Loucy (cell line): ENCODE measurements around the gene RAD23A.
"Not testable (repeated sequence)": the region's sequence is repeated elsewhere in the genome, so short reads cannot be mapped to it uniquely, and the experiment has no call there.

Experiments
- H2AFZ ChIP-seq: fragments of 200-600 bp; sonication (generic); 2 replicates; pipeline ENCODE4 v1.6.0; 2016; ENCODE audit warnings: antibody characterized with exemption, mild to moderate bottlenecking, low read length, moderate library complexity
- H3F3A ChIP-seq: fragments of 200-600 bp; 2 replicates; pipeline ENCODE4 v1.6.0; 2016; ENCODE audit warnings: antibody characterized with exemption, low read depth, mild to moderate bottlenecking
- H3K27me3 ChIP-seq: fragments of 200-600 bp; sonication (generic); 2 replicates; pipeline ENCODE4 v1.6.1; 2014; ENCODE audit warnings: low read length, mild to moderate bottlenecking; ENCODE audit not compliant: insufficient read depth, poor library complexity, severe bottlenecking
- H3K36me3 ChIP-seq: fragments of 200-600 bp; sonication (generic); 2 replicates; pipeline ENCODE4 v1.6.1; 2016; ENCODE audit warnings: low read length; ENCODE audit not compliant: insufficient read depth
- H3K4me1 ChIP-seq: fragments of 200-600 bp; sonication (generic); 2 replicates; pipeline ENCODE4 v1.5.1; 2014; ENCODE audit warnings: low read length, mild to moderate bottlenecking; ENCODE audit not compliant: insufficient read depth, poor library complexity, severe bottlenecking
- H3K4me2 ChIP-seq: fragments of 200-600 bp; sonication (generic); 2 replicates; pipeline ENCODE4 v1.6.0; 2014; ENCODE audit warnings: antibody characterized with exemption, low read length, low read depth, mild to moderate bottlenecking; ENCODE audit not compliant: poor library complexity, severe bottlenecking
- H3K4me3 ChIP-seq: fragments of 200-600 bp; sonication (generic); 2 replicates; pipeline ENCODE4 v1.5.1; 2014; ENCODE audit warnings: low read length, mild to moderate bottlenecking, mixed read lengths; ENCODE audit not compliant: poor library complexity, severe bottlenecking
- H3K79me2 ChIP-seq: fragments of 200-600 bp; sonication (generic); 2 replicates; pipeline ENCODE4 v1.6.1; 2014; ENCODE audit warnings: low read length; ENCODE audit not compliant: insufficient read depth
- H3K9ac ChIP-seq: fragments of 200-600 bp; sonication (generic); 2 replicates; pipeline ENCODE4 v1.6.0; 2014; ENCODE audit warnings: mild to moderate bottlenecking, low read depth, low read length, moderate library complexity; ENCODE audit not compliant: poor library complexity, severe bottlenecking
- H3K9me2 ChIP-seq: fragments of 200-600 bp; sonication (generic); replicated peaks from 2 replicates; pipeline ENCODE4 v1.6.1; 2016; ENCODE audit warnings: low read depth, low read length, mixed read lengths
- H3K9me3 ChIP-seq: fragments of 200-600 bp; sonication (generic); 2 replicates; pipeline ENCODE4 v1.6.1; 2014; ENCODE audit warnings: mild to moderate bottlenecking, antibody characterized with exemption, low read length, low read depth; ENCODE audit not compliant: insufficient read depth
- H4K20me1 ChIP-seq: fragments of 200-600 bp; sonication (generic); 2 replicates; pipeline ENCODE4 v1.6.0; 2014; ENCODE audit warnings: antibody characterized with exemption, low read length, mild to moderate bottlenecking; ENCODE audit not compliant: insufficient read depth, poor library complexity, severe bottlenecking
- CTCF ChIP-seq: fragments of 200-600 bp; sonication (generic); conservative IDR thresholded peaks from 2 replicates; pipeline ENCODE4 v1.5.1; 2014; ENCODE audit warnings: mild to moderate bottlenecking, antibody characterized with exemption, low read length
- EZH2phosphoT487 ChIP-seq: fragments of 200-600 bp; IDR thresholded peaks from 2 replicates; pipeline ENCODE4 v1.6.1; 2018; ENCODE audit warnings: antibody characterized with exemption, mild to moderate bottlenecking, moderate library complexity, borderline replicate concordance

Gene RAD23A

DNA sequence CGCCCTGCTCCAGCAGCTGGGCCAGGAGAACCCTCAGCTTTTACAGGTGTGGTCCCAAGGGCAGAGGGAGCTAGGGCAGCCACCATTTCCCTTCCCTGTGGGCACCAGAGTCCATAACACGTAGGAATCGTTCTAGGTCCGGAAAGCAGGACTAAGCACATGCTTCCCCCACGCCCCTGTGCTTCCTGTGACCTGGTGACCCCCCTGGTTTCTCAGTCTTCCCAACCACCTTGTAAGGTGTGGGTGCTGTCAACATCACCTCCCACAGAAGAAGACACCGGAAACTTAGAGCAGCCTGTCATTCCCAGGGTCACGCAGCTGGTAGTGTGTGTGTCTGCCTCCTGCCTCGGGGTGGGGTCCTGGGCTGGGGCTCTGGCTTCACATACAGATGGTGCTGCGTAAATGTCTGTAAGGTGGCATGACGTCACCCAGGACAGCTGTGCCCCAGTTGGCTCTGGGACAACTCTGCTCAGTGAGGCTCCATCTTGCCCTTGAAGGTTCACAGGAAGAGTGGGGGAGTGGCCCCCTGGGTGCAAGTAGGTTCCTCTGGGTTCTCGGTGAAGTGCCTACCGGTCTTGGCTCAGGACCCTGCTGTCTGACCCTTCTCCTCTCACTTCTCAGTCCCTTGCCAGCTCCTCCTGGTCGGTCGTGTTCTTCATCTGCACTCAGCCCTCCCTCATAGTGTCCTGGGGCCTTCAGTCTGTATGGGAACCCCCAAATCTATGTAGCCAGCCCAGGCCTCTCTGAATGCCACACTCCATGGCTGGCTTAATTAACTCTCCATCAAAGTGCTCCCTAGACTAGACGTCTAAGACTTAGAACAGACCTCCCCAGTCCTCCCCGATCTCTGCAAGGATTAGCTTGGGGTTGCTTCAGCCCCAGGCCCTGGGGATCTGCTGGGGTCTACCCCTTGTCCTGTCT, 4.0 kb downstream of the RAD23A start:
- H3K4me1 ChIP-seq = peaks cover 23% of the 10 kb centered on the region

GRCh38 chr19:12952050-12952449, 6.4 kb downstream of the RAD23A start:
- H3K9me2 ChIP-seq, H3K4me3 ChIP-seq, H2AFZ ChIP-seq, H3K9me3 ChIP-seq, H3F3A ChIP-seq, H3K9ac ChIP-seq, H3K4me2 ChIP-seq, H3K27me3 ChIP-seq: not testable (repeated sequence)
- Histone ChIP-seq H3K36me3 (peaks cover 37% of the 10 kb centered on the region; the same call in 1 of the 2 replicates), H3K4me1 (peaks cover 25% of the 10 kb centered on the region), H4K20me1 (peaks cover 42% of the 10 kb centered on the region), H3K79me2 (peaks cover 82% of the 10 kb centered on the region)

More for the DNA sequence above, 4.0 kb downstream of the RAD23A start:
- no peaks in the 10 kb centered on the region for H3K27me3 ChIP-seq
- H3K9me2 ChIP-seq = no peaks in the 10 kb centered on the region
- H3K79me2 ChIP-seq = peaks cover 80% of the 10 kb centered on the region
- peaks cover 8% of the 10 kb centered on the region for H3F3A ChIP-seq
- H3K9me3 ChIP-seq = no peaks in the 10 kb centered on the region
- H3K4me3 ChIP-seq = no peak overlapping the region
- H2AFZ ChIP-seq = no peak overlapping the region
- H3K9ac ChIP-seq = no peak overlapping the region
- H4K20me1 ChIP-seq = peaks cover 53% of the 10 kb centered on the region
- TF ChIP-seq EZH2phosphoT487 (no peak), CTCF (no peak)
- peaks cover 41% of the 10 kb centered on the region for H3K36me3 ChIP-seq
- no peak overlapping the region for H3K4me2 ChIP-seq

DNA sequence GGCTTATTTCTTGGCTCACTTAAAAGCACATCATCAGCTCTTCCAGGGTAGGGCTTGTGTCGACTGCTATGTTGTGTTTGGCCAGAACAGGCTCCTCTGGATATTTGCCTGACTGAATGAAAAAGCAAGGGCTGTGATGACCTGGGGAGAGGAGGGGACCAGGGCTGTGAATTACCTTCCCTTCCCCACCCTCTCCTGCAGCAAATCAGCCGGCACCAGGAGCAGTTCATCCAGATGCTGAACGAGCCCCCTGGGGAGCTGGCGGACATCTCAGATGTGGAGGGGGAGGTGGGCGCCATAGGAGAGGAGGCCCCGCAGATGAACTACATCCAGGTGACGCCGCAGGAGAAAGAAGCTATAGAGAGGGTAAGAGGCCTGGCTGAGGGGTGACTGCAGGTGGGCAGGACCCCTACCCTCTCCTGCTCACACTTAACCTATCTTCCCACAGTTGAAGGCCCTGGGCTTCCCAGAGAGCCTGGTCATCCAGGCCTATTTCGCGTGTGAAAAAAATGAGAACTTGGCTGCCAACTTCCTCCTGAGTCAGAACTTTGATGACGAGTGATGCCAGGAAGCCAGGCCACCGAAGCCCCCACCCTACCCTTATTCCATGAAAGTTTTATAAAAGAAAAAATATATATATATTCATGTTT, 7.0 kb downstream of the RAD23A start:
- Histone ChIP-seq H3F3A (peaks cover 3% of the 10 kb centered on the region; the same call in 1 of the 2 replicates), H4K20me1 (peaks cover 36% of the 10 kb centered on the region), H3K36me3 (peaks cover 36% of the 10 kb centered on the region; the same call in 1 of the 2 replicates), H3K4me2 (no peak overlapping the region), H3K9me2 (no peaks in the 10 kb centered on the region), H3K4me3 (no peak overlapping the region), H3K27me3 (no peaks in the 10 kb centered on the region), H2AFZ (no peak overlapping the region), H3K9me3 (no peaks in the 10 kb centered on the region), H3K79me2 (peaks cover 82% of the 10 kb centered on the region), H3K4me1 (peaks cover 23% of the 10 kb centered on the region), H3K9ac (no peak overlapping the region)
- TF ChIP-seq CTCF (no peak), EZH2phosphoT487 (no peak)
